ENCODE measurements around the gene PPP1R3A. TPM values are rescaled to one million over a fixed set of nuclear protein-coding genes. Genes with fewer than 3 reads are reported as not detected.

The PPP1R3A gene
- total RNA-seq, 1 experiment from 2014 or later, result not detected

- no peaks in the 10 kb centered on the region for H3K27me3 ChIP-seq (replicated peaks; ENCODE audit: control insufficient read depth, insufficient read depth, low read length)
Measured at GRCh38 chr7:113891031-113891350, 27.8 kb downstream of the PPP1R3A start.

GRCh38 chr7:113890331-113891030 lies 28.3 kb downstream of the PPP1R3A start:
- no peaks in the 10 kb centered on the region for H3K27me3 Mint-ChIP-seq (ENCODE audit: insufficient read depth, unreplicated experiment)
- no peaks in the 10 kb centered on the region for H3K36me3 Mint-ChIP-seq (ENCODE audit: insufficient read depth, unreplicated experiment)
- BruUV-seq (replicated peaks), result no TSS peak
- H3K27ac Mint-ChIP-seq (ENCODE audit: unreplicated experiment), result no peak overlapping the region
- DNase-seq, result no peak
- TF ChIP-seq CTCF (IDR thresholded peaks at IDR 0.05; ENCODE audit: insufficient read depth in 1 of 2, low read depth in 1 of 2, low read length in 1 of 2, severe bottlenecking in 1 of 2, unreplicated experiment in 1 of 2), result no peak
- Histone ChIP-seq H3K4me3 (ENCODE audit: low read depth, low read length) (no peak overlapping the region), H3K4me1 (no peaks in the 10 kb centered on the region), H3K9me3 (no peaks in the 10 kb centered on the region), H3K27me3 (replicated peaks; ENCODE audit: control insufficient read depth, insufficient read depth, low read length) (no peaks in the 10 kb centered on the region), H3K36me3 (ENCODE audit: control insufficient read depth, insufficient read depth, low read length) (no peaks in the 10 kb centered on the region)
- no peak overlapping the region for H3K4me3 Mint-ChIP-seq (ENCODE audit: unreplicated experiment)
- ChIA-PET POLR2A (no interaction called here), CTCF (no interaction called here)
- H3K4me1 Mint-ChIP-seq (ENCODE audit: low read depth, unreplicated experiment), result no peaks in the 10 kb centered on the region
- intact Hi-C loops (cut with micrococcal nuclease; ENCODE audit: unreplicated experiment), result no loop called here
- H3K9me3 Mint-ChIP-seq (ENCODE audit: unreplicated experiment), result no peaks in the 10 kb centered on the region

More at GRCh38 chr7:113891031-113891350, 27.8 kb downstream of the PPP1R3A start:
- Mint-ChIP-seq H3K4me3 (ENCODE audit: unreplicated experiment) (no peak overlapping the region), H3K9me3 (ENCODE audit: unreplicated experiment) (no peaks in the 10 kb centered on the region), H3K4me1 (ENCODE audit: low read depth, unreplicated experiment) (no peaks in the 10 kb centered on the region), H3K27ac (ENCODE audit: unreplicated experiment) (no peak overlapping the region), H3K27me3 (ENCODE audit: insufficient read depth, unreplicated experiment) (no peaks in the 10 kb centered on the region), H3K36me3 (ENCODE audit: insufficient read depth, unreplicated experiment) (no peaks in the 10 kb centered on the region)
- DNase-seq, result no peak
- Histone ChIP-seq H3K9me3 (no peaks in the 10 kb centered on the region), H3K4me3 (ENCODE audit: low read depth, low read length) (no peak overlapping the region), H3K4me1 (no peaks in the 10 kb centered on the region), H3K36me3 (ENCODE audit: control insufficient read depth, insufficient read depth, low read length) (no peaks in the 10 kb centered on the region)
- no TSS peak for BruUV-seq (replicated peaks)
- ChIA-PET POLR2A (no interaction called here), CTCF (no interaction called here)
- intact Hi-C loops (cut with micrococcal nuclease; ENCODE audit: unreplicated experiment), result no loop called here
- no peak for TF ChIP-seq CTCF (IDR thresholded peaks at IDR 0.05; ENCODE audit: insufficient read depth in 1 of 2, low read depth in 1 of 2, low read length in 1 of 2, severe bottlenecking in 1 of 2, unreplicated experiment in 1 of 2)

GRCh38 chr7:113883096-113883495 lies 35.7 kb downstream of the PPP1R3A start:
- Histone ChIP-seq H3K36me3 (ENCODE audit: control insufficient read depth, insufficient read depth, low read length) (no peaks in the 10 kb centered on the region), H3K9me3 (no peaks in the 10 kb centered on the region), H3K4me1 (no peaks in the 10 kb centered on the region), H3K4me3 (ENCODE audit: low read depth, low read length) (no peak overlapping the region), H3K27me3 (replicated peaks; ENCODE audit: control insufficient read depth, insufficient read depth, low read length) (no peaks in the 10 kb centered on the region)
- no peak for TF ChIP-seq CTCF (IDR thresholded peaks at IDR 0.05; ENCODE audit: insufficient read depth in 1 of 2, low read depth in 1 of 2, low read length in 1 of 2, severe bottlenecking in 1 of 2, unreplicated experiment in 1 of 2)
- Mint-ChIP-seq H3K27ac (ENCODE audit: unreplicated experiment) (no peak overlapping the region), H3K4me3 (ENCODE audit: unreplicated experiment) (no peak overlapping the region), H3K36me3 (ENCODE audit: insufficient read depth, unreplicated experiment) (no peaks in the 10 kb centered on the region), H3K9me3 (ENCODE audit: unreplicated experiment) (no peaks in the 10 kb centered on the region), H3K4me1 (ENCODE audit: low read depth, unreplicated experiment) (no peaks in the 10 kb centered on the region), H3K27me3 (ENCODE audit: insufficient read depth, unreplicated experiment) (peaks cover 3% of the 10 kb centered on the region)
- POLR2A ChIA-PET, result no interaction called here
- CTCF ChIA-PET, result no interaction called here
- no peak for DNase-seq
- intact Hi-C loops (cut with micrococcal nuclease; ENCODE audit: unreplicated experiment), result no loop called here
- no TSS peak for BruUV-seq (replicated peaks)
